NB4 (cell line): ENCODE data around the gene CHPF2.

ENCODE experiments used
- DNase-seq: peaks from one replicate; pipeline ENCODE4 v3.0.0; 2010; ENCODE audit warnings: low read depth
- H3K4me3 ChIP-seq: one replicate; pipeline ENCODE4 v1.5.1; 2011; ENCODE audit warnings: mild to moderate bottlenecking, low read depth, low read length, moderate library complexity
- MYC ChIP-seq: IDR thresholded peaks from 2 replicates; pipeline ENCODE4 v1.6.1; 2011; ENCODE audit warnings: low read depth, low read length
- POLR2A ChIP-seq: IDR thresholded peaks from 2 replicates; pipeline ENCODE4 v1.6.1; 2011; ENCODE audit warnings: mild to moderate bottlenecking; ENCODE audit not compliant: insufficient read length; ENCODE audit errors: extremely low read depth
- TF ChIP-seq, protein P1 (sequence below): IDR thresholded peaks from one replicate; pipeline ENCODE4 v1.5.1; 2012; ENCODE audit warnings: low read depth, low read length
- TF ChIP-seq, protein P2 (sequence below): IDR thresholded peaks from 2 replicates; pipeline ENCODE4 v1.6.1; 2011; ENCODE audit warnings: low read depth, low read length

Gene CHPF2

GRCh38 chr7:151204383-151205032 lies 27.8 kb upstream of the CHPF2 start:
- TF ChIP-seq MYC: no peak
- TF ChIP-seq, protein P1, sequence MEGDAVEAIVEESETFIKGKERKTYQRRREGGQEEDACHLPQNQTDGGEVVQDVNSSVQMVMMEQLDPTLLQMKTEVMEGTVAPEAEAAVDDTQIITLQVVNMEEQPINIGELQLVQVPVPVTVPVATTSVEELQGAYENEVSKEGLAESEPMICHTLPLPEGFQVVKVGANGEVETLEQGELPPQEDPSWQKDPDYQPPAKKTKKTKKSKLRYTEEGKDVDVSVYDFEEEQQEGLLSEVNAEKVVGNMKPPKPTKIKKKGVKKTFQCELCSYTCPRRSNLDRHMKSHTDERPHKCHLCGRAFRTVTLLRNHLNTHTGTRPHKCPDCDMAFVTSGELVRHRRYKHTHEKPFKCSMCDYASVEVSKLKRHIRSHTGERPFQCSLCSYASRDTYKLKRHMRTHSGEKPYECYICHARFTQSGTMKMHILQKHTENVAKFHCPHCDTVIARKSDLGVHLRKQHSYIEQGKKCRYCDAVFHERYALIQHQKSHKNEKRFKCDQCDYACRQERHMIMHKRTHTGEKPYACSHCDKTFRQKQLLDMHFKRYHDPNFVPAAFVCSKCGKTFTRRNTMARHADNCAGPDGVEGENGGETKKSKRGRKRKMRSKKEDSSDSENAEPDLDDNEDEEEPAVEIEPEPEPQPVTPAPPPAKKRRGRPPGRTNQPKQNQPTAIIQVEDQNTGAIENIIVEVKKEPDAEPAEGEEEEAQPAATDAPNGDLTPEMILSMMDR: no peak
- TF ChIP-seq, protein P2, sequence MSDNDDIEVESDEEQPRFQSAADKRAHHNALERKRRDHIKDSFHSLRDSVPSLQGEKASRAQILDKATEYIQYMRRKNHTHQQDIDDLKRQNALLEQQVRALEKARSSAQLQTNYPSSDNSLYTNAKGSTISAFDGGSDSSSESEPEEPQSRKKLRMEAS: no peak
- no peak for TF ChIP-seq POLR2A
- no peak overlapping the region for H3K4me3 ChIP-seq
- no peak for DNase-seq

GRCh38 chr7:151205730-151206129 lies 26.6 kb upstream of the CHPF2 start:
- TF ChIP-seq POLR2A (no peak), MYC (no peak)
- TF ChIP-seq, protein P1: no peak
- TF ChIP-seq, protein P2: no peak
- no peak for DNase-seq
- H3K4me3 ChIP-seq: no peak overlapping the region

DNA sequence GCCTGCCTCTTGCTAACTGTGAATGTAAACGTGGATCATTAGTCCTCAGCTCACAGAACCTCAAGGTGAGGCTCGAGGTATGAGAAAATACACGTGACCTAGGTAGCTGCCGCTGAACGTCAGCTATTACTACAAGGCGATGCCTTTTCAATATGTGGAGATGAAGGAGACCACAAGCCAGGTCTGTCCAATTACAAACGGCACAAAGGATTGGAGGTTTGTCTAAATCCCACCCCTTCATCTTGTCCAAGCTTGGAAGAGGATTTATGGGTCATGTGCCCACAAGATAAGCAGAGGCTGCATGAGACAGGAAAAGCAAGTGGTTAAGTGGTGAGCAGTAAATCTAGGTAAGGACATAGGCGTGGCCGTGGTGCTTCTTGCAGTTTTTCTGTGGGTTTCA lies 25.4 kb upstream of the CHPF2 start:
- H3K4me3 ChIP-seq: no peak overlapping the region
- peak; percentile 38 for DNase-seq
- TF ChIP-seq MYC: no peak
- TF ChIP-seq POLR2A: no peak
- TF ChIP-seq, protein P2: no peak
- TF ChIP-seq, protein P1: no peak

- DNase-seq: no peak
- TF ChIP-seq MYC (no peak), POLR2A (no peak)
- TF ChIP-seq, protein P2: no peak
- TF ChIP-seq, protein P1: no peak
- H3K4me3 ChIP-seq: no peak overlapping the region
Measured at GRCh38 chr7:151207315-151207714, 25.0 kb upstream of the CHPF2 start.

DNA sequence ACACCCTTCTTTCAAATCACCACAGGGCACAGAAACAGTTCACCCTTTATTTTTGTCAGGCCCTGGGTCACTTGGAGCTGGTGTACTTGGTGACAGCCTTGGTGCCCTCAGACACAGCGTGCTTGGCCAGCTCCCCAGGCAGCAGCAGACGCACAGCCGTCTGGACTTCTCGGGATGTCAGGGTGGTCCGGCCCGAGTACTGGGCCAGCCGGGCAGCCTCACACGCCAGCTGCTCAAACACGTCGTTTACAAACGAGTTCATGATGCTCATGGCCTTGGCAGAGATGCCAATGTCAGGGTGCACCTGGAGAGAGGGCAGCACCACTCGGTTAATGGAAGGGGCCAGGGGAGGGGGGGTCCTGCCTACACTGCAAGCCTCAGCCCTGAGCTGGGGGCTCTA lies 24.5 kb upstream of the CHPF2 start:
- H3K4me3 ChIP-seq: no peak overlapping the region
- DNase-seq: no peak
- no peak for TF ChIP-seq POLR2A
- TF ChIP-seq, protein P1: no peak
- TF ChIP-seq MYC: no peak
- TF ChIP-seq, protein P2: no peak
